HT1080 (cell line): ENCODE data around the gene PGK2. TPM values are rescaled to one million over a fixed set of nuclear protein-coding genes. Genes with fewer than 3 reads are reported as not detected.
"Not testable (repeated sequence)": the region's sequence is repeated elsewhere in the genome, so short reads cannot be mapped to it uniquely, and the experiment has no call there.

Source experiments
- DNase-seq: peaks from one replicate; pipeline ENCODE4 v3.0.0-alpha.2; 2015; ENCODE audit warnings: low read depth
- polyA plus RNA-seq, 2 experiments: library from polyadenylated mRNA; depleted of rRNA; stranded (reverse); fragments of >200 nt; gene quantifications; 2 replicates each; pipeline ENCODE4 v1.2.3, GENCODE V29; 2015
- total RNA-seq: library from RNA; depleted of rRNA; stranded (reverse); fragments of >200 nt; shearing (Covaris generic); gene quantifications from 2 replicates; pipeline ENCODE4 v1.2.3, GENCODE V29; 2014; rRNA removed

The PGK2 gene
- total RNA-seq, result not detected in 2 replicates
- polyA plus RNA-seq (2015; cell fraction: cytosol; rRNA removed), result not detected in 2 replicates
- not detected in 2 replicates for polyA plus RNA-seq (2015; cell fraction: nucleus; rRNA removed)

GRCh38 chr6:49787176-49787575 lies at the start of gene PGK2:
Gene PGK2 (minus strand): TSS chr6:49787285. CDS start chr6:49787187, 98 bp downstream.
- DNase-seq, result peak; percentile 73

- DNase-seq, result no peak
These were observed 48.1 kb upstream of the PGK2 start for GRCh38 chr6:49835140-49835539.

GRCh38 chr6:49833386-49833785 lies 46.3 kb upstream of the PGK2 start:
- no peak for DNase-seq

DNA sequence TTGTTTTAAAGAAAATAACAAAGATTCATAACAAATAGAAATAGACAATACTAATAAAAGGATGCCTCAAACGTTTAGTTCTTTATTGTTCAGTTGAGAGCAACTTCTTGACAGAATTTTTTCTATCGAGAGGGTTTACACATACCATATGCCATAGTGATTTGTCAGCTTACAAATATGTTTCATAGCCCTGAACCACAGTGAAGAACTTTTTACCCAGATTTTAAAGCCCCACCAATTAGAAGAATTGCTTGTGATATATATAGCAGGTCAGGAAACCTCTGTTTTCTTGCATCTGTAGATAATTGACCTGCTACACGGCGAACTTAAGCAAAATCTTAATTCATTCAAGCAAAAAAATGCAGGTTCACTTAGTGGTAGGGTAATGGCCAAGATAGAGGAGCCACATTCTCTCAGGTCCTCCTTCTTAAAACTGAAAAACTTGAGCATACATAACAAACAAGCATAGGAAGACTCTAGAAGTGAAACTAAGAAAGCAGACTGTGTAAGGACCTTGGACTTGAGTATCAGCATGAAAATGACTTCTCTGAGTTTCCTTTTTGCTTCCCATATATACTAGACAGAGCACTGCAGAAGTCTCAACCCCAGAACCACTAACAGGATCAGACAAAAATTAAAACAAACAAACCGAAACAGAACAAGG lies 39.8 kb upstream of the PGK2 start:
- DNase-seq, result peak; percentile 7

DNA sequence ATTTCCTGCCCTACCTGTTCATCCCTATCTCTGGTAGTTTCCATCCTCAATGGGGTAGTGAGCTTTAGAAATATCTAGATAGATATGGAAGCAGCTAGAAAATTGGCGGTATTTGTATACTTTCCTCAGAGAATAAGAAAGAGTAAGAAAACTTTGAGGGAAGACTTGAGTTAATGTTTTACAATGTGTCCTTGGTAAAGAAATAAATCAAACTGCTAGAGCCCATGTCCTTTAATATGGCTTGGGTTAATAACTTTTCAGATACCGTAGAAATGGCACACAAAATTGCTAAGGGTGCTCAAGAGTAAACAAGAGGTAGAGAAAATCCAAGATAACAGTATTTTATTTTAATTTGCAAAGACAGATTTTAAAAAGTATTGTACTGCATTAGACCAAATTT lies 28.1 kb upstream of the PGK2 start:
- DNase-seq, result no peak

- DNase-seq, result no peak
These were observed 26.2 kb upstream of the PGK2 start for GRCh38 chr6:49813248-49813647.

DNA sequence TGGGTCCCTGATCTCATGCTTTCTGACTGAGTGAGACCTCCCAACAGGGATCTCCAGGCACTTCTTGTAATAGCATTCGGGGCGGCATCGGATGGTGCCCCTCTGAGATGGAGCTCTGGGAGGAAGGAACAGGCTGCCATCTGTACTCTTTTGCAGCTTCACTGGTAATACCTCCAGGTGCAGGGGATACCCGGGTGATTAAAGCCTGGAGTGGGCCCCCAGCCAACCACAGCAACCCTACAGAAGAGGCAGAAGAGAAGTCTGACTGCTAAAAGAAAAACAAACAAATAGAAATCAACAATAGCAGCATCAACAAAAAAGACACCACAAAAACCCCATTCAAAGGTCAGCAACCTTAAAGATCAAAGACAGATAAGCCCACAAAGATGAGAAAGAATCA lies 19.1 kb upstream of the PGK2 start:
- no peak for DNase-seq

GRCh38 chr6:49805246-49805645 lies 18.2 kb upstream of the PGK2 start:
- no peak for DNase-seq

DNA sequence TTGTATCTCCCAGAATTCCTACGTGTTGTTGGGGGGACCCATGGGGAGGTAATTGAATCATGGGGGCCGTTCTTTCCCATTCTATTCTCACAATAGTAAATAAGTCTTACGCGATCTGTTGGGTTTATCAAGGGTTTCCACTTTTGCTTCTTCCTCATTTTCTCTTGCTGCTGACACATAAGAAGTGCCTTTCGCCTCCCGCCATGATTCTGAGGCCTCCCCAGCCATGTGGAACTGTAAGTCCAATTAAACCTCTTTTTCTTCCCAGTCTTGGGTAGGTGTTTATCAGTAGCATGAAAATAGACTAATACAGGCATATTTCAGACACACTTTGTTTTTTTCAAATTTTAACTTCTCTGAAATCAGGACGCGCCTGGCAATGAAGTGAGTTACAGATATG lies 14.4 kb upstream of the PGK2 start:
- no peak for DNase-seq

- no peak for DNase-seq
These were observed 12.0 kb upstream of the PGK2 start for GRCh38 chr6:49799090-49799489.

GRCh38 chr6:49796842-49797455 lies 9.9 kb upstream of the PGK2 start:
- not testable (repeated sequence) for DNase-seq

DNA sequence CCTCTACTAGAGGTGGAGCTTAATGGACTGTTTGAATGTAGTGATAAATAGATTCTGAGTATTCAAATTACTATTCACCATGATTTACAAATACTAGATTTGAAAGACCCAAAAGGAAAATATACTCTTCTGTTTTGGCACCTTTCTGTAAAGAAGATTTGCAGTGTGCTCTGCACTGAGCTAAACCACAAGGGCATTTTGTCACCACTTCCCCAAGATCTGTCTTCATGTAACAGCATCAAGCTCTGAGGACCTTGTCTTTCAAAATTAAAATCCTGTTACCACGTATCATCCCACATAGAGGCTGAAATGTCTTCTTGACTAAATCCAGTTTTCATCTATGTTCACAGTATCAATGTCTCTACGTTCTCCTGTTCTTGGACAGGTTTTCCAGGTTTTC lies 3.3 kb upstream of the PGK2 start:
- no peak for DNase-seq

DNA sequence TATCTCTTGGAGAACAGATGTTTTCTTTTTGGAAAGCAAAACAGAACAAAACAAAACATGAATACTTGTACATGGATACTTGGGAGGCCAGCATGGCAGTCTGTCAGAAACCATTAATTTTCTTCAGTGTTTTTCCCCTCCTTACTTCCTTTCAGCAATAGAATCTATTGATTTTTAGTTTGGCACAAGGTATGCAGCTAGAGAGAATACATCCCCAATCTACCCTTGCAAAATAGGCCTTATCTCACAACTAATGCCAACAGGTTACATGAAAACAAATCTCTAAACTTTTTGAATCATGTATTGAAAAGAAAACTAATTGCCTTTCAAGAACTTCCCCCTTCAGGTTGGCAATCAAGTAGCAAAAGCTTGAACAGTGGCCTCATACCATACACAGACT lies 2.8 kb downstream of the PGK2 start:
- no peak for DNase-seq

- no peak for DNase-seq
These were observed 4.4 kb downstream of the PGK2 start for GRCh38 chr6:49782725-49783124.

GRCh38 chr6:49782293-49782692 lies 4.8 kb downstream of the PGK2 start:
- DNase-seq, result no peak

GRCh38 chr6:49776444-49776843 lies 10.6 kb downstream of the PGK2 start:
- DNase-seq, result no peak

DNA sequence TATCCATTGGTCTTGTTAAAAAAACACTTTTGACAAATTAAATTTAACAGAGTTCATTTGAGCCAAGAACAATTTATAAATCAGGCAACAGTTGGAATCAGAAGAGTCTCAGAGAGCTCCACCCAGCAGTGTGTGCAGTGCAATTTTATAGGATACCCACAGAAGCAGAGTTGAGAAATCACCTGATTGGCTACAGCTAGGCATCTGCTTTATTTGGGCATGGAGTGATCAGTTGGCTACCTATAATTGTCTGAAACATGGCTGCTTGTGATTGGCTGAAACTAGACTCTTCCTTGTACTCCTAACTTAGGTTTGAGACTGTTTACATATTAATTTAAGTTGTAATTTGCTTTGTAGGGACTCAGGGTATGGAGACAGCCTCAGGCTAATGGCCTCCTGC lies 12.0 kb downstream of the PGK2 start:
- DNase-seq, result peak; percentile 3

- DNase-seq, result no peak
These were observed 14.8 kb downstream of the PGK2 start for GRCh38 chr6:49772285-49772684.

DNA sequence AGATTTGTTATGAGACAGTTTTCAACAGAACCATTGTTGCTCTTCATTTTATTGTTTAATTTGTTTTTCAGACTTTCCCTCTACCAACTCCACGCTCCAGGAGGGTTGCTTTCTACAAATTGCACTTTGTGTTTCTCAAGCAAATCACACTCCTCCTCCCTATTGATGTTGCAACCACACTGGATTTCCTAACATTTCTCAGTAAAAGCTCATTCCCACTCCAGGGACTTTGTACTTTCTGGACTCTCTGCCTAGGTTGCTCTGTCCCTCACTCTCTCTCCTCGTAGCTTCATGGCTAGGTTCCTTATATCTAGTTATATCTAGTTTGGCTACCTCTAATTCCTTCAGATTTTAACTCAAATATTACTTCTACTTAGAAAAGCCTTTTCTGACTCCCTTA lies 20.3 kb downstream of the PGK2 start:
- no peak for DNase-seq

- DNase-seq, result no peak
These were observed 22.4 kb downstream of the PGK2 start for GRCh38 chr6:49764571-49765236.

GRCh38 chr6:49744259-49744658 lies 42.8 kb downstream of the PGK2 start, which contains the start of gene CRISP3:
Gene CRISP3 (minus strand): TSS chr6:49744388. CDS start chr6:49744367, 21 bp downstream.
- DNase-seq, result no peak

GRCh38 chr6:49743429-49743828 lies 43.7 kb downstream of the PGK2 start:
- DNase-seq, result no peak
